T-helper 2 cell treated with Interferon-gamma antibody and Interleukin-4, amounts not matched to agents 5 μg/mL and 100 μg/mL, for 36 hours (primary cell): Measurements from ENCODE around the gene USP14.

Source experiments
- DNase-seq: peaks from one replicate; pipeline ENCODE4 v3.0.0; 2021; ENCODE audit warnings: low spot score
- H3K27ac Mint-ChIP-seq: one replicate; pipeline ENCODE4 v1.8.0; 2021; ENCODE audit warnings: mild to moderate bottlenecking, mixed read lengths
- H3K27me3 Mint-ChIP-seq: one replicate; pipeline ENCODE4 v1.8.0; 2021; ENCODE audit warnings: low read depth, mixed read lengths
- H3K36me3 Mint-ChIP-seq: one replicate; pipeline ENCODE4 v1.8.0; 2021; ENCODE audit warnings: low read depth, mixed read lengths
- H3K4me1 Mint-ChIP-seq: one replicate; pipeline ENCODE4 v1.8.0; 2021; ENCODE audit warnings: low read depth, mixed read lengths
- H3K4me3 Mint-ChIP-seq: one replicate; pipeline ENCODE4 v1.8.0; 2022; ENCODE audit warnings: mild to moderate bottlenecking, moderate library complexity, mixed read lengths
- H3K9me3 Mint-ChIP-seq: one replicate; pipeline ENCODE4 v1.8.0; 2021; ENCODE audit warnings: mixed read lengths

Gene USP14

GRCh38 chr18:192801-193200, 34.4 kb downstream of the USP14 start:
- Mint-ChIP-seq H3K27me3 (no peaks in the 10 kb centered on the region), H3K36me3 (peaks cover 30% of the 10 kb centered on the region), H3K27ac (no peak overlapping the region), H3K9me3 (no peaks in the 10 kb centered on the region), H3K4me3 (no peak overlapping the region), H3K4me1 (no peaks in the 10 kb centered on the region)
- DNase-seq: no peak

DNA sequence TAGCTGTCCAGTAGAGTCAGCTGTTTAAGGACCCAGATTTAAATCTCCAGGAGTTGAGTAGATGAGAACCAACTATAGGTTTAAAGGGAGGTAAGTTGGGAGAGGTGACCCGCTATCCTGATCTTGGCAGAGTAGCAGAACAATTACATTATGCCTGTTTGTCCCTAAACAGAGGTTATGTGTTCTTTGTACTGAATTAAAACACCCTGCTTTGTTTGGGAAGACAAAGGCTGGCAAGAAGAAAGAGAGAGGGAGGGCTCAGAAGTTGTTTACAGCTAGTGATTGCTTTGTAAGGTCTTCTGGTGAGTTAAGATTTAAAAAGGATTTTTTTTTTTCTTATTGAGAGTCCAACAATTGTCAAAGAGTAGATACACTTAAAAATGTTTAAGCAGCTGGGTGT, 37.3 kb downstream of the USP14 start:
- Mint-ChIP-seq H3K36me3 (peaks cover 33% of the 10 kb centered on the region), H3K4me1 (no peaks in the 10 kb centered on the region), H3K9me3 (no peaks in the 10 kb centered on the region), H3K27ac (no peak overlapping the region), H3K4me3 (no peak overlapping the region), H3K27me3 (no peaks in the 10 kb centered on the region)
- no peak for DNase-seq

- H3K27me3 Mint-ChIP-seq: no peaks in the 10 kb centered on the region
- peaks cover 2% of the 10 kb centered on the region for H3K4me1 Mint-ChIP-seq
- no peak overlapping the region for H3K27ac Mint-ChIP-seq
- peaks cover 40% of the 10 kb centered on the region for H3K36me3 Mint-ChIP-seq
- H3K9me3 Mint-ChIP-seq: no peaks in the 10 kb centered on the region
- DNase-seq: no peak
- H3K4me3 Mint-ChIP-seq: no peak overlapping the region
These were observed 40.9 kb downstream of the USP14 start for GRCh38 chr18:199214-199613.

GRCh38 chr18:199768-200167, 41.4 kb downstream of the USP14 start:
- Mint-ChIP-seq H3K4me3 (no peak overlapping the region), H3K4me1 (peaks cover 2% of the 10 kb centered on the region), H3K27ac (no peak overlapping the region), H3K9me3 (no peaks in the 10 kb centered on the region), H3K27me3 (no peaks in the 10 kb centered on the region), H3K36me3 (peaks cover 44% of the 10 kb centered on the region)
- DNase-seq: no peak

GRCh38 chr18:210075-210474, 51.7 kb downstream of the USP14 start:
- no peaks in the 10 kb centered on the region for H3K27me3 Mint-ChIP-seq
- no peak for DNase-seq
- H3K9me3 Mint-ChIP-seq: no peaks in the 10 kb centered on the region
- H3K36me3 Mint-ChIP-seq: peaks cover 68% of the 10 kb centered on the region
- H3K27ac Mint-ChIP-seq: no peak overlapping the region
- H3K4me3 Mint-ChIP-seq: no peak overlapping the region
- H3K4me1 Mint-ChIP-seq: peaks cover 4% of the 10 kb centered on the region

- H3K4me3 Mint-ChIP-seq: no peak overlapping the region
These were observed 52.4 kb downstream of the USP14 start for GRCh38 chr18:210733-211132.

DNA sequence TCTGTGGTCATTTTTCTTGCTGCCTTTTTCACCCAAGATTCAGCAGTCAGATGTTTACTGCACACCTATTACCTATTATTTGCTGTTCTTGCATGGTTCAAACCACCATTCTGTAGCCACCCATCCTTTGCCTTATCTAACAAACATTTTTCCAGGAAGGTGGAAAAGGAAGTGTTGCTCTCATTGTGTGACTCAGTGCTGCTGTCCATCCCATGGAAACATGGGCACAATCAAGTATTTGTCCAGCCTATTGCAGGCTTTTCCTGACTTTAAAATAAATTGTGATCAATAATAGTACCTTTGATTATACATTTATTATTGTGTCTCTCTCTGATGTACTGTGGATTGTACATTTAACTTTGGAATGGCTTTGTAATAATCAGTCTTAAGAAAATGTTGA, 53.2 kb downstream of the USP14 start:
- H3K9me3 Mint-ChIP-seq: no peaks in the 10 kb centered on the region
- DNase-seq: no peak
- peaks cover 4% of the 10 kb centered on the region for H3K4me1 Mint-ChIP-seq
- no peaks in the 10 kb centered on the region for H3K27me3 Mint-ChIP-seq
- peaks cover 64% of the 10 kb centered on the region for H3K36me3 Mint-ChIP-seq
- H3K27ac Mint-ChIP-seq: no peak overlapping the region
- no peak overlapping the region for H3K4me3 Mint-ChIP-seq

More at GRCh38 chr18:210733-211132, 52.4 kb downstream of the USP14 start:
- H3K27me3 Mint-ChIP-seq: no peaks in the 10 kb centered on the region
- H3K36me3 Mint-ChIP-seq: peaks cover 68% of the 10 kb centered on the region
- H3K4me1 Mint-ChIP-seq: peaks cover 4% of the 10 kb centered on the region
- no peaks in the 10 kb centered on the region for H3K9me3 Mint-ChIP-seq
- DNase-seq: no peak
- H3K27ac Mint-ChIP-seq: no peak overlapping the region

GRCh38 chr18:212780-213179, 54.4 kb downstream of the USP14 start:
- Mint-ChIP-seq H3K36me3 (peaks cover 68% of the 10 kb centered on the region), H3K27ac (no peak overlapping the region), H3K27me3 (no peaks in the 10 kb centered on the region)

GRCh38 chr18:213505-213904, 55.1 kb downstream of the USP14 start:
- H3K27ac Mint-ChIP-seq: no peak overlapping the region
- DNase-seq: no peak
- no peaks in the 10 kb centered on the region for H3K27me3 Mint-ChIP-seq
- peaks cover 70% of the 10 kb centered on the region for H3K36me3 Mint-ChIP-seq
- no peak overlapping the region for H3K4me3 Mint-ChIP-seq
- no peaks in the 10 kb centered on the region for H3K9me3 Mint-ChIP-seq
- peaks cover 2% of the 10 kb centered on the region for H3K4me1 Mint-ChIP-seq

More at GRCh38 chr18:212780-213179, 54.4 kb downstream of the USP14 start:
- Mint-ChIP-seq H3K4me1 (peaks cover 4% of the 10 kb centered on the region), H3K9me3 (no peaks in the 10 kb centered on the region), H3K4me3 (no peak overlapping the region)
- no peak for DNase-seq

GRCh38 chr18:213966-214365, 55.6 kb downstream of the USP14 start:
- H3K27ac Mint-ChIP-seq: no peak overlapping the region

DNA sequence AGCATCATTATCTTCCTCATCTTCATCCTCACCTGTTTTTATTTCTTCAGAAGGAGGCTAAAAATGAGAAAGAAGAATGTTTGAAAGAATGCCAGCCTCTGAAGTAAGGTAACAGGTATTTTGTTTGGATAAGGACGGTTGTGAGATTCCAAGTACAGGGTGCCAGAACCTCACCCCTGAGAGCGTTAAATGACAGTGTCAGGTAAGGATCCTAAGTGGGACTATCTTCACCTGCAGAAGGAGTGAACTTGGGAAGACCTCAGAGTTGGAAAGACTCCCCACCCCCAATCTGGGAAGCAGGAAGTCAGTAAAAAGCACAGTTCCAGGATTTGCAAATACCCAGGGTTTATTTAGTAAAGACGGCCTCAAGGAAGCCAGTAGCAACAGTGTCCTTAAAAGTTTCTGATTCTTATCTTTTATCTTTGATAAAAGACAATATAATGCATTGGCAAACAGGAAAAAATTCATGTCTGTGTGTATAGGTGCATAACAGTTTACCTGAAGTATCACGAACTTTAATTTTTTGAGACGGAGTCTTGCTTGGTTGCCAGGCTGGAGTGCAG, 57.2 kb downstream of the USP14 start:
- H3K36me3 Mint-ChIP-seq: peaks cover 67% of the 10 kb centered on the region
- H3K27me3 Mint-ChIP-seq: no peaks in the 10 kb centered on the region
- H3K27ac Mint-ChIP-seq: no peak overlapping the region
- DNase-seq: no peak
- no peaks in the 10 kb centered on the region for H3K9me3 Mint-ChIP-seq
- H3K4me1 Mint-ChIP-seq: no peaks in the 10 kb centered on the region
- H3K4me3 Mint-ChIP-seq: no peak overlapping the region

More at GRCh38 chr18:213966-214365, 55.6 kb downstream of the USP14 start:
- Mint-ChIP-seq H3K4me3 (no peak overlapping the region), H3K9me3 (no peaks in the 10 kb centered on the region), H3K27me3 (no peaks in the 10 kb centered on the region), H3K4me1 (peaks cover 2% of the 10 kb centered on the region), H3K36me3 (peaks cover 73% of the 10 kb centered on the region)
- no peak for DNase-seq

GRCh38 chr18:217532-218336, 59.4 kb downstream of the USP14 start:
- Mint-ChIP-seq H3K4me1 (no peaks in the 10 kb centered on the region), H3K9me3 (no peaks in the 10 kb centered on the region), H3K27me3 (no peaks in the 10 kb centered on the region), H3K4me3 (no peak overlapping the region), H3K27ac (peak overlapping the region; percentile 41), H3K36me3 (peaks cover 62% of the 10 kb centered on the region)
- no peak for DNase-seq

- H3K27me3 Mint-ChIP-seq: no peaks in the 10 kb centered on the region
- DNase-seq: no peak
- peaks cover 61% of the 10 kb centered on the region for H3K36me3 Mint-ChIP-seq
- no peaks in the 10 kb centered on the region for H3K9me3 Mint-ChIP-seq
- H3K27ac Mint-ChIP-seq: no peak overlapping the region
- no peak overlapping the region for H3K4me3 Mint-ChIP-seq
- H3K4me1 Mint-ChIP-seq: no peaks in the 10 kb centered on the region
These were observed 62.4 kb downstream of the USP14 start for GRCh38 chr18:220708-221107.

- H3K4me1 Mint-ChIP-seq: no peaks in the 10 kb centered on the region
- no peak overlapping the region for H3K27ac Mint-ChIP-seq
- H3K27me3 Mint-ChIP-seq: no peaks in the 10 kb centered on the region
- H3K36me3 Mint-ChIP-seq: peaks cover 44% of the 10 kb centered on the region
- H3K4me3 Mint-ChIP-seq: no peak overlapping the region
- H3K9me3 Mint-ChIP-seq: no peaks in the 10 kb centered on the region
- no peak for DNase-seq
These were observed 67.4 kb downstream of the USP14 start for GRCh38 chr18:225745-226144.
